Fibroblast of mammary gland (primary cell): ENCODE measurements around the gene HELQ.

ENCODE experiments used
- DNase-seq: peaks from one replicate; pipeline ENCODE4 v3.0.0-alpha.2; 2010; ENCODE audit warnings: low read depth
- H3K4me3 ChIP-seq: 2 replicates; pipeline ENCODE4 v1.5.1; 2011; ENCODE audit warnings: low read depth, mild to moderate bottlenecking, low read length, moderate library complexity; ENCODE audit not compliant: control insufficient read depth
- CTCF ChIP-seq: conservative IDR thresholded peaks from 2 replicates; pipeline ENCODE4 v1.5.1; 2011; ENCODE audit warnings: low read depth, low read length, inconsistent platforms; ENCODE audit not compliant: control insufficient read depth, insufficient read depth

HELQ gene

GRCh38 chr4:83387476-83388312 lies 67.9 kb downstream of the HELQ start:
- no peak overlapping the region for H3K4me3 ChIP-seq
- no peak for DNase-seq
- no peak for TF ChIP-seq CTCF

- TF ChIP-seq CTCF: no peak
- no peak overlapping the region for H3K4me3 ChIP-seq
- DNase-seq: no peak
Observed at GRCh38 chr4:83387012-83387411, 68.6 kb downstream of the HELQ start.

GRCh38 chr4:83382850-83383249 lies 72.8 kb downstream of the HELQ start:
- no peak overlapping the region for H3K4me3 ChIP-seq
- TF ChIP-seq CTCF: no peak
- no peak for DNase-seq

GRCh38 chr4:83381173-83381572 lies 74.5 kb downstream of the HELQ start:
- TF ChIP-seq CTCF: no peak
- no peak for DNase-seq
- no peak overlapping the region for H3K4me3 ChIP-seq

- peak; percentile 29 for DNase-seq
- TF ChIP-seq CTCF: no peak
- H3K4me3 ChIP-seq: no peak overlapping the region
Observed at GRCh38 chr4:83378419-83378818, 77.2 kb downstream of the HELQ start.

GRCh38 chr4:83372931-83373330 lies 82.7 kb downstream of the HELQ start:
- DNase-seq: no peak
- no peak for TF ChIP-seq CTCF
- H3K4me3 ChIP-seq: no peak overlapping the region
